Activated CD8-positive, alpha-beta T cell treated with anti-CD3 and anti-CD28 coated beads for 36 hours (primary cell): Measurements from ENCODE around the gene CT45A7. TPM values are rescaled to one million over a fixed set of nuclear protein-coding genes. Genes with fewer than 3 reads are reported as not detected.
"Not testable (repeated sequence)": the region's sequence is repeated elsewhere in the genome, so short reads cannot be mapped to it uniquely, and the experiment has no call there.

Experiments used
- ATAC-seq: fragments of 200-7000 bp; cut with Tn5 transposase; one replicate; pipeline ENCODE4 v1.10.0; 2021; ENCODE audit warnings: mild to moderate bottlenecking, moderate library complexity
- CTCF ChIA-PET: fragments of 350-600 bp; sonication (Branson Sonifier 250); formaldehyde crosslinking; loops from one replicate; lab custom pipeline; 2021; ENCODE audit warnings: antibody characterized with exemption; lab: Charles Lee
- POLR2A ChIA-PET: fragments of 350-600 bp; sonication (Branson Sonifier 250); formaldehyde crosslinking; loops from one replicate; lab custom pipeline; 2021; ENCODE audit warnings: antibody characterized with exemption; lab: Charles Lee
- DNase-seq: peaks from one replicate; pipeline ENCODE4 v3.0.0-alpha.2; 2020
- H3K27ac Mint-ChIP-seq: one replicate; pipeline ENCODE4 v1.8.0; 2021; ENCODE audit warnings: mild to moderate bottlenecking, mixed read lengths
- H3K27me3 Mint-ChIP-seq: one replicate; pipeline ENCODE4 v1.8.0; 2021; ENCODE audit warnings: mixed read lengths
- H3K36me3 Mint-ChIP-seq: one replicate; pipeline ENCODE4 v1.8.0; 2021; ENCODE audit warnings: low read depth, mixed read lengths
- H3K4me1 Mint-ChIP-seq: one replicate; pipeline ENCODE4 v1.8.0; 2021; ENCODE audit warnings: low read depth, mixed read lengths
- H3K4me3 Mint-ChIP-seq: one replicate; pipeline ENCODE4 v1.8.0; 2021; ENCODE audit warnings: mild to moderate bottlenecking, moderate library complexity, mixed read lengths
- H3K9me3 Mint-ChIP-seq: one replicate; pipeline ENCODE4 v1.8.0; 2021; ENCODE audit warnings: mixed read lengths
- intact Hi-C: fragments of 100-400 bp; cut with micrococcal nuclease; formaldehyde crosslinking; loops from one replicate; pipeline ENCODE4 v1.10.0; 2022
- total RNA-seq, 2 experiments: library from RNA; stranded (reverse); gene quantifications; one replicate each; pipeline ENCODE4 v1.2.3, GENCODE V29; 2021

CT45A7 gene, protein sequence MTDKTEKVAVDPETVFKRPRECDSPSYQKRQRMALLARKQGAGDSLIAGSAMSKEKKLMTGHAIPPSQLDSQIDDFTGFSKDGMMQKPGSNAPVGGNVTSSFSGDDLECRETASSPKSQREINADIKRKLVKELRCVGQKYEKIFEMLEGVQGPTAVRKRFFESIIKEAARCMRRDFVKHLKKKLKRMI
- not detected for total RNA-seq

DNA sequence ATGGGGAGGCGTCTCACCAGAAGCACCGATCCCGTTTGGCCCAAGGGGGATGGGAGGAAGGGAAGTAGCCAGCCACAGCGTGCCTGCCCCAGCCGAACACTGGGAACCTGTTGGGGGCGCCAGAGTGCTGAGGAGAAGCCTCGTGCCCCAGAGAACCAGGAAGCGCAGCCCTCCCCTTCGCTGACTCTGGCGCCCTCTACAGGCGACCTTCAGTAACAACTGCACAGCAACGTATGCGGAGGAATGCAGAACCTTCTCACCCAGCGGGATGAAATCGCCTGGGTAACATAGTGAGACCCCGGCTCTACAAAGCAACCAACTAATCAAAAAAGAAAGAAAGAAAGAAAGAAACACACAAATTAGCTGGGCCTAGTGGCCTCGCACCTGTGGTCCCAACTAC is at the start of gene CT45A7:
TSS of gene CT45A7 (minus strand) at position 101 of the 400 bp plus-strand sequence. CDS start 3,747 bp downstream, outside the sequence.
- H3K4me3 Mint-ChIP-seq, H3K4me1 Mint-ChIP-seq, H3K27me3 Mint-ChIP-seq, DNase-seq, H3K9me3 Mint-ChIP-seq, intact Hi-C loops, CTCF ChIA-PET, ATAC-seq, POLR2A ChIA-PET, H3K36me3 Mint-ChIP-seq, H3K27ac Mint-ChIP-seq: not testable (repeated sequence)

DNA sequence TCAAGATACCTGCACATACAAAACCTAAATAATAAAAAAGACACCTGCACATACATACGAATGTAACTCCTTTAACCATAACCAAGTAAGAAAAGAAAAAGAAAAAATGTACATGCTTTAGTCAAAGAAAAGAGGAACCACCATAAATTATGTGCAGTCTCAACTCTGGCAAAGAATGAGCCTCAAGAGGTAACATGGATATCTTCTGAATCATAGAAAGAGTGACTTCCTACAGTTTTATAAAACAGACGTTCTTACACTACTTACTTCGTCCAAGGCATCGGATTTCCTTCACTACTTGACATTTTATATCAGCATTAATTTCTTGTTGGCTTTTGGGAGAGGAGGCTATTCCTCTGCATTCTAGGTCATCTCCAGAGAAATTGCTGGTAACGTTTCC is 45.7 kb upstream of the CT45A7 start:
- DNase-seq, CTCF ChIA-PET, H3K9me3 Mint-ChIP-seq, H3K27me3 Mint-ChIP-seq, POLR2A ChIA-PET, intact Hi-C loops, H3K27ac Mint-ChIP-seq, H3K4me3 Mint-ChIP-seq, H3K4me1 Mint-ChIP-seq, ATAC-seq, H3K36me3 Mint-ChIP-seq: not testable (repeated sequence)

DNA sequence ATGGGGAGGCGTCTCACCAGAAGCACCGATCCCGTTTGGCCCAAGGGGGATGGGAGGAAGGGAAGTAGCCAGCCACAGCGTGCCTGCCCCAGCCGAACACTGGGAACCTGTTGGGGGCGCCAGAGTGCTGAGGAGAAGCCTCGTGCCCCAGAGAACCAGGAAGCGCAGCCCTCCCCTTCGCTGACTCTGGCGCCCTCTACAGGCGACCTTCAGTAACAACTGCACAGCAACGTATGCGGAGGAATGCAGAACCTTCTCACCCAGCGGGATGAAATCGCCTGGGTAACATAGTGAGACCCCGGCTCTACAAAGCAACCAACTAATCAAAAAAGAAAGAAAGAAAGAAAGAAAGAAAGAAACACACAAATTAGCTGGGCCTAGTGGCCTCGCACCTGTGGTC is 34.6 kb upstream of the CT45A7 start, which contains the start of gene CT45A9:
TSS of gene CT45A9 (minus strand) at position 101 of the 400 bp plus-strand sequence. CDS start 3,751 bp downstream, outside the sequence.
- DNase-seq, intact Hi-C loops, H3K9me3 Mint-ChIP-seq, H3K27ac Mint-ChIP-seq, H3K27me3 Mint-ChIP-seq, H3K36me3 Mint-ChIP-seq, POLR2A ChIA-PET, H3K4me3 Mint-ChIP-seq, ATAC-seq, H3K4me1 Mint-ChIP-seq, CTCF ChIA-PET: not testable (repeated sequence)

DNA sequence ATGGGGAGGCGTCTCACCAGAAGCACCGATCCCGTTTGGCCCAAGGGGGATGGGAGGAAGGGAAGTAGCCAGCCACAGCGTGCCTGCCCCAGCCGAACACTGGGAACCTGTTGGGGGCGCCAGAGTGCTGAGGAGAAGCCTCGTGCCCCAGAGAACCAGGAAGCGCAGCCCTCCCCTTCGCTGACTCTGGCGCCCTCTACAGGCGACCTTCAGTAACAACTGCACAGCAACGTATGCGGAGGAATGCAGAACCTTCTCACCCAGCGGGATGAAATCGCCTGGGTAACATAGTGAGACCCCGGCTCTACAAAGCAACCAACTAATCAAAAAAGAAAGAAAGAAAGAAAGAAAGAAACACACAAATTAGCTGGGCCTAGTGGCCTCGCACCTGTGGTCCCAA is 17.4 kb upstream of the CT45A7 start, which contains the start of gene CT45A8:
TSS of gene CT45A8 (minus strand) at position 101 of the 400 bp plus-strand sequence. CDS start 3,755 bp downstream, outside the sequence.
- ATAC-seq, H3K27ac Mint-ChIP-seq, intact Hi-C loops, H3K9me3 Mint-ChIP-seq, H3K27me3 Mint-ChIP-seq, POLR2A ChIA-PET, H3K36me3 Mint-ChIP-seq, DNase-seq, H3K4me1 Mint-ChIP-seq, H3K4me3 Mint-ChIP-seq, CTCF ChIA-PET: not testable (repeated sequence)

DNA sequence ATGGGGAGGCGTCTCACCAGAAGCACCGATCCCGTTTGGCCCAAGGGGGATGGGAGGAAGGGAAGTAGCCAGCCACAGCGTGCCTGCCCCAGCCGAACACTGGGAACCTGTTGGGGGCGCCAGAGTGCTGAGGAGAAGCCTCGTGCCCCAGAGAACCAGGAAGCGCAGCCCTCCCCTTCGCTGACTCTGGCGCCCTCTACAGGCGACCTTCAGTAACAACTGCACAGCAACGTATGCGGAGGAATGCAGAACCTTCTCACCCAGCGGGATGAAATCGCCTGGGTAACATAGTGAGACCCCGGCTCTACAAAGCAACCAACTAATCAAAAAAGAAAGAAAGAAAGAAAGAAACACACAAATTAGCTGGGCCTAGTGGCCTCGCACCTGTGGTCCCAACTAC is 17.2 kb downstream of the CT45A7 start, which contains the start of gene CT45A2:
TSS of gene CT45A2 (minus strand) at position 101 of the 400 bp plus-strand sequence. CDS start 3,747 bp downstream, outside the sequence.
- DNase-seq, POLR2A ChIA-PET, H3K27ac Mint-ChIP-seq, intact Hi-C loops, H3K4me1 Mint-ChIP-seq, H3K27me3 Mint-ChIP-seq, H3K4me3 Mint-ChIP-seq, H3K9me3 Mint-ChIP-seq, ATAC-seq, CTCF ChIA-PET, H3K36me3 Mint-ChIP-seq: not testable (repeated sequence)

DNA sequence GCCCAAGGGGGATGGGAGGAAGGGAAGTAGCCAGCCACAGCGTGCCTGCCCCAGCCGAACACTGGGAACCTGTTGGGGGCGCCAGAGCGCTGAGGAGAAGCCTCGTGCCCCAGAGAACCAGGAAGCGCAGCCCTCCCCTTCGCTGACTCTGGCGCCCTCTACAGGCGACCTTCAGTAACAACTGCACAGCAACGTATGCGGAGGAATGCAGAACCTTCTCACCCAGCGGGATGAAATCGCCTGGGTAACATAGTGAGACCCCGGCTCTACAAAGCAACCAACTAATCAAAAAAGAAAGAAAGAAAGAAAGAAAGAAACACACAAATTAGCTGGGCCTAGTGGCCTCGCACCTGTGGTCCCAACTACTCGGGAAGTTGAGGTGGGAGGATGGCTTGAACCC is 34.4 kb downstream of the CT45A7 start, which contains the start of gene CT45A6:
TSS of gene CT45A6 (minus strand) at position 101 of the 400 bp plus-strand sequence. CDS start 3,794 bp downstream, outside the sequence.
- H3K36me3 Mint-ChIP-seq, H3K27me3 Mint-ChIP-seq, intact Hi-C loops, CTCF ChIA-PET, ATAC-seq, H3K27ac Mint-ChIP-seq, DNase-seq, H3K4me1 Mint-ChIP-seq, POLR2A ChIA-PET, H3K9me3 Mint-ChIP-seq, H3K4me3 Mint-ChIP-seq: not testable (repeated sequence)

DNA sequence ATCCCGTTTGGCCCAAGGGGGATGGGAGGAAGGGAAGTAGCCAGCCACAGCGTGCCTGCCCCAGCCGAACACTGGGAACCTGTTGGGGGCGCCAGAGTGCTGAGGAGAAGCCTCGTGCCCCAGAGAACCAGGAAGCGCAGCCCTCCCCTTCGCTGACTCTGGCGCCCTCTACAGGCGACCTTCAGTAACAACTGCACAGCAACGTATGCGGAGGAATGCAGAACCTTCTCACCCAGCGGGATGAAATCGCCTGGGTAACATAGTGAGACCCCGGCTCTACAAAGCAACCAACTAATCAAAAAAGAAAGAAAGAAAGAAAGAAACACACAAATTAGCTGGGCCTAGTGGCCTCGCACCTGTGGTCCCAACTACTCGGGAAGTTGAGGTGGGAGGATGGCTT is 51.7 kb downstream of the CT45A7 start, which contains the start of gene CT45A5:
TSS of gene CT45A5 (minus strand) at position 101 of the 400 bp plus-strand sequence. CDS start 3,774 bp downstream, outside the sequence.
- intact Hi-C loops, H3K4me3 Mint-ChIP-seq: not testable (repeated sequence)

More for the DNA sequence above, 51.7 kb downstream of the CT45A7 start, which contains the start of gene CT45A5:
- CTCF ChIA-PET, H3K27me3 Mint-ChIP-seq, ATAC-seq, H3K27ac Mint-ChIP-seq, DNase-seq, H3K9me3 Mint-ChIP-seq, POLR2A ChIA-PET, H3K36me3 Mint-ChIP-seq, H3K4me1 Mint-ChIP-seq: not testable (repeated sequence)

Other genes with a start within 250 kb of the CT45A7 start
- not detected for gene CT45A1, start 123.6 kb downstream of the CT45A7 start, total RNA-seq
- not detected for gene CT45A3, start 69.1 kb downstream of the CT45A7 start, total RNA-seq
- gene CT45A5, start 51.8 kb downstream of the CT45A7 start, total RNA-seq = not detected
- not detected for gene CT45A6, start 34.5 kb downstream of the CT45A7 start, total RNA-seq
- not detected for gene CT45A2, start 17.3 kb downstream of the CT45A7 start, total RNA-seq
- not detected for gene CT45A8, start 17.3 kb upstream of the CT45A7 start, total RNA-seq
- not detected for gene CT45A9, start 34.5 kb upstream of the CT45A7 start, total RNA-seq
- not detected for gene CT45A10, start 56.2 kb upstream of the CT45A7 start, total RNA-seq
- gene SAGE1, start 56.4 kb upstream of the CT45A7 start, total RNA-seq = not detected
- 10 to 100 TPM; 15.5 to 15.6 TPM for gene MMGT1, start 136.7 kb upstream of the CT45A7 start, total RNA-seq
- 10 to 100 TPM in 1 of 2 experiments, 1 to 10 TPM in 1; 8.7 to 11.3 TPM for gene SLC9A6, start 148.2 kb upstream of the CT45A7 start, total RNA-seq